ENCODE measurements around the gene CPTP.

The CPTP gene

DNA sequence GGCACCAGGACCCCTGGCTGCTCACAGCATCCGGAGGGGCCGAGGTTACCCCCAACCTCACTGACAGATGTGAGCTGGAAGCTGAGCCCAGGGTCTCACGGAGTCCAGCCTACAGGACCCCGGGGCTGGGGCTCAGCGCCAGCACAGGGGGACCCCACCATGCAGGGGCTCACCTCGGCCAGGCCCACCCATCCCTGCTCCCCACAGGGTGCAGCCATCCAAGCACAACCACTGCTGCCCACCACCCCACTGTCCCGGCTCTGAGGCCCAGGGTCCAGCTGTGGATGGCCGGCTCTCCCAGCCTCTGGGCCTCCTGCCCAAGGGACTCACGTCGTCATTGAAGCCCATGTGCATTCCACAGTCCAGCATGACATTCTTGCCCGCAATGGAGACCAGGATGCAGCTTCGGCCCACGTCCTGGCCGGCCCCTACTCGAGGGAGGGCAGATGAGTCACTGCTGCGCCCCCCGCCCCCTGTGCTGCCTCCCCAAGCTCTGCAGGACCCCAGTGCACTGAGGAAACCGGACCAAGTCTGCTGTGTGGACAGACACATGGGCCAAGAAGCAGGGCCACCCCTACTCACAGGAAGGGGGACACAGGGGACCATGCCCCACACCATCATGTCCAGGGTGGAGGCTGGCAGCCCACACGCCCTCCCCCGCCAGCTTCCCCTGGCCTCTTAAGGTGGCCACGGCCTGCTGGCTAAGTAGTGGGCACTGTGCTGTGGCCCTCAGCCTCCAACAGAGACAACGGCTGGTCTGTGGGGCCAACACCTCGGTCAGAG is 3.7 kb upstream of the CPTP start:
- no peak for DNase-seq

GRCh38 chr1:1321477-1321876 is 3.1 kb upstream of the CPTP start:
- no peak for DNase-seq

GRCh38 chr1:1322418-1322817 is 2.2 kb upstream of the CPTP start:
- DNase-seq, result no peak

DNA sequence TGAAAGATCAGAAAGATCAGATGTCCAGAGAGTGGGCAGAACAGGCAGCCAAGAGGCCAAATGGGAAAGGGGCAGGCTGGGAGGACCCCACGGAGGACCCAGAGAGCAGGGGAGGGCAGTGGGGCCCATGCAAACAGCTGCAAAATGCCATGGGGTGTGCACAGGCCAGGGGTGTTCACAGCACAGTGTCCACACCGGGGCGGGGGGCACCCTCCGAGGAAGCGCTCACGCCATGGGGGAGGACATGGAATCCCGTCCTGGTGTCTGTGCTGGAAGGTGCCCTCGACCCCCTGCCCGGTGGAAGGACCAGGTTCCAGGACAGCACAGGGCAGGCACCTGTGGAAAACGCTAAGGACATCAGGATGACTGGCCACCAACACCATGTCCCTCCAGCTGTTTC is 1.6 kb upstream of the CPTP start:
- no peak for DNase-seq

DNA sequence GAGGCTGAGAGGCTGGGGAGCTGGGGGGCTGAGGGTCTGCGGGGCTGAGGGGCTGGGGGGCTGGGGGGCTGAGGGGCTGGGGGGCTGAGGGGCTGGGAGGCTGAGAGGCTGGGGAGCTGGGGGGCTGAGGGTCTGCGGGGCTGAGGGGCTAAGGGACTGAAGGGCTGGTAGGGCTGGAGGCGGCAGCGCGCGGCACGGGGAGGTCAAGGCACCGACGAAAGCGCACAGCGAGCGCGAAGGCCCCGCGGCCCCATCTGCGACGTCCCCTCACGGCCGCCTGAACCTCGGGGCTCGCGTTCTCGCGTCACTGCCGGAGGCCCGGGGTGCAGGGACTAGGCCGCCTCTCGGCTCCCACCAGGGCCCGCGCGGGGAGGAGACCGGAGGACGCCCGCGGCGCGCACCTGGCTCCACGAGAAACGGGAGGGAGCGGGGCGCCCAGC is 498 bp upstream of the CPTP start:
- DNase-seq, result no peak

GRCh38 chr1:1325288-1326074 is 879 bp downstream of the CPTP start:
- no peak for DNase-seq

- no peak for DNase-seq
Observed at GRCh38 chr1:1326075-1326605, 1.5 kb downstream of the CPTP start.

GRCh38 chr1:1327291-1327690 is 2.7 kb downstream of the CPTP start:
- no peak for DNase-seq

GRCh38 chr1:1328254-1328653 is 3.7 kb downstream of the CPTP start:
- no peak for DNase-seq

DNA sequence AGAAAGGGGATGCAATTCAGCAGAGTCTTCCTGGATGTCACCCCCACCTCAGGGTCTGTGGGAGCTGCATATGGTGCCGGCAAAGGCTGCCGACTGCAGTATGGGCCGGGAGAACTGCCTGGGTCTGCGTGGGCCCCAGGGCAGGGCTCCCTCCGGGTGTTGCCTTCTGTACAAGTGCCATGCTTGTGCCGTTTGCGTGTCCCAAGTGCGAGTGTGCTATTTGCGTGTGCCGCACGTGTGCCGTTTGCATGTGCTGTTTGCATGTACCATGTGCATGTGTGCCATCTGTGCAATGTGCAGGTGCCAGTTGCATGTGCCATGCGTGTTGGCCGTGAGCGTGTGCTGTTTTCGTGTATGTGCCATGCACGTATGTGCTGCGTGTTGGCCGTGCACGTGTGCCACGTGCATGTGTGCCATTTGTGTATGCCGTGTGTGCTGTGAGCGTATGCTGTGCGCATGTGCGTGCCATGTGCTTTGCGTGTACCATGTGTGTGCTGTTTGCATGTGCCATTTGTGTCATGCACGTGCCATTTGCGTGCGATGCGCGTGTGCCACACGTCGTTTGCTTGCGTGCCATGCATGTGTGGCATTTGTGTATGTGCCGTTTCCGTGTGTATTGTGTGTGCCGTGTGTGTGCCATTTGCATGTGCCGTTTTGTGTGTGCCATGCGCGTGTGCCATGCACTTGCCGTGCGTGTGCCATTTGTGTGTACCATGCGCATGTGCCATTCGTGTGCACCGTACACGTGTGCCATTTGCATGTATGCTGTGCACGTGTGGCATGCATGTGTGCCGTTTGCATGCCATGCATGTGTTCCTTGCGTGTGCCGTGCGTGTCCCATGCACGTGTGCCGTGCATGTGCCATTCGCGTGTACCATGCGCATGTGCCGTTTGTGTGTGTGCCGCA is 5.0 kb downstream of the CPTP start:
- no peak for DNase-seq

GRCh38 chr1:1330366-1331067 is 5.9 kb downstream of the CPTP start:
- DNase-seq, result no peak

GRCh38 chr1:1331068-1331965 is 6.7 kb downstream of the CPTP start, which contains the start of gene TAS1R3:
TSS of gene TAS1R3 (plus strand) at chr1:1331280. CDS start at chr1:1331346, 66 bp downstream.
- DNase-seq, result no peak

GRCh38 chr1:1332031-1332755 is 7.6 kb downstream of the CPTP start:
- DNase-seq, result no peak

DNA sequence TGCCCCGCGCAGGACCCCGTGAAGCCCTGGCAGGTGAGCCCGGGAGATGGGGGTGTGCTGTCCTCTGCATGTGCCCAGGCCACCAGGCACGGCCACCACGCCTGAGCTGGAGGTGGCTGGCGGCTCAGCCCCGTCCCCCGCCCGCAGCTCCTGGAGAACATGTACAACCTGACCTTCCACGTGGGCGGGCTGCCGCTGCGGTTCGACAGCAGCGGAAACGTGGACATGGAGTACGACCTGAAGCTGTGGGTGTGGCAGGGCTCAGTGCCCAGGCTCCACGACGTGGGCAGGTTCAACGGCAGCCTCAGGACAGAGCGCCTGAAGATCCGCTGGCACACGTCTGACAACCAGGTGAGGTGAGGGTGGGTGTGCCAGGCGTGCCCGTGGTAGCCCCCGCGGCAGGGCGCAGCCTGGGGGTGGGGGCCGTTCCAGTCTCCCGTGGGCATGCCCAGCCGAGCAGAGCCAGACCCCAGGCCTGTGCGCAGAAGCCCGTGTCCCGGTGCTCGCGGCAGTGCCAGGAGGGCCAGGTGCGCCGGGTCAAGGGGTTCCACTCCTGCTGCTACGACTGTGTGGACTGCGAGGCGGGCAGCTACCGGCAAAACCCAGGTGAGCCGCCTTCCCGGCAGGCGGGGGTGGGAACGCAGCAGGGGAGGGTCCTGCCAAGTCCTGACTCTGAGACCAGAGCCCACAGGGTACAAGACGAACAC is 8.3 kb downstream of the CPTP start:
- no peak for DNase-seq

DNA sequence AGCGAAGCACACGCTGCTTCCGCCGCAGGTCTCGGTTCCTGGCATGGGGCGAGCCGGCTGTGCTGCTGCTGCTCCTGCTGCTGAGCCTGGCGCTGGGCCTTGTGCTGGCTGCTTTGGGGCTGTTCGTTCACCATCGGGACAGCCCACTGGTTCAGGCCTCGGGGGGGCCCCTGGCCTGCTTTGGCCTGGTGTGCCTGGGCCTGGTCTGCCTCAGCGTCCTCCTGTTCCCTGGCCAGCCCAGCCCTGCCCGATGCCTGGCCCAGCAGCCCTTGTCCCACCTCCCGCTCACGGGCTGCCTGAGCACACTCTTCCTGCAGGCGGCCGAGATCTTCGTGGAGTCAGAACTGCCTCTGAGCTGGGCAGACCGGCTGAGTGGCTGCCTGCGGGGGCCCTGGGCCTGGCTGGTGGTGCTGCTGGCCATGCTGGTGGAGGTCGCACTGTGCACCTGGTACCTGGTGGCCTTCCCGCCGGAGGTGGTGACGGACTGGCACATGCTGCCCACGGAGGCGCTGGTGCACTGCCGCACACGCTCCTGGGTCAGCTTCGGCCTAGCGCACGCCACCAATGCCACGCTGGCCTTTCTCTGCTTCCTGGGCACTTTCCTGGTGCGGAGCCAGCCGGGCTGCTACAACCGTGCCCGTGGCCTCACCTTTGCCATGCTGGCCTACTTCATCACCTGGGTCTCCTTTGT is 9.1 kb downstream of the CPTP start:
- no peak for DNase-seq

DNA sequence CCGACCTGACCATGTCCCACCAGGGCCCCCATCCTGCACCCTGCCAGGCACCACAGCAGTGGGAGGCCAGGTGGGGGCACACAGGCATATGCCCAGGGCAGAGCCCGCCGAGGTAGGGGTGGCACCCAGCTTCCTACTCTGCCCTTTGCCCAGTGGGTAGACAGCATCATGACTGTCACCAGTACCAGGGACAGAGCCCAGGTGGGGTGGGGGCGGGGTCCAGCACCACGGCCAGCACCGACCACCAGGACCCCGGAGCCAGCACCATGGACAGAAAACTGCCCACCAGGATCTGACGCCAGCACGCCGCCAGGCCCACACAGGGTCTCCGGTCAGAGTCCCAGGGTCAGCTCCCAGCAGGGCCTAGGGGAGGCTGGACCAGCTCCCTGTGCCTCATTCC is 10.2 kb downstream of the CPTP start:
- DNase-seq, result no peak

DNA sequence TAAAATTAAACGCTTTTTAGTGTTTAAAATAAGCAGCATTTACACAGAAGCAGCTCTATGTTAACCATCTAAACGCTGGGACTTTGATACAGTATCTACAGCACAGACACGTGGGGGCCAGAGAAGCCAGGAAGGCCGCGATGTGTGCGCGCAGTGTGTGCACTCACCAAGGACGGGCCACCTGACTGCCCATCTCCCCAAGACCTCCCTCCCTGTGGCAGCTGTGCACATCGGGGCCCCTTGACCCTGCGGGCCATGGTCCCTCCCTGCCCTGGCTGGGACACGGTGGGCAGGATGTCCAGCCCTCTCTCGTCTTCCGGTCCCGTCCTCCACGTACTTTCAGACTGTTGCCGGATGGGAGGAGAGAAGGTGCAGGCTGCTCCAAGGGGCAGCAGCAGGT is 10.7 kb downstream of the CPTP start:
- no peak for DNase-seq

DNA sequence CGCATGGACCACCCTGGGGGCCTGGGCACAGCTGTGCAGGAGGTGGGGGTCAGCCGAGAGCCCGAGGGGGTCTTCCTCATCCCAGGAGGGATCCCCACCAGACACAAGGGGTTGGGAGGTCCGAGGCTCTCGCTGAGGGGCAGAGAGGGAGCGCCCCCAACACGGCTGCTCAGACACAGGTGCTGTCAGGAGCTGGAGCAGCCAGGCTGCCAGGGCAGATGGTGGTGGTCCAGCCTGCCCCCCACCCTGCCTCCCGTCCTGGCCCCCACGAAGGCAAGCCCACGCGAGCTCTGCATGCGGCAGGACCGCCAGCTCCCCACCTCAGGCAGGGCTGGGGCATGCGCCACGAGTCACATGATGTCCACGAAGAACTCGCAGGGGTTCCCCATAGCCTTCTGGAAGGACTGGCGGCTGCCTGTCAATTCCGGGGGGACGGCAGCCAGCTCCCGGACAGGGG is 11.2 kb downstream of the CPTP start:
- no peak for DNase-seq

DNA sequence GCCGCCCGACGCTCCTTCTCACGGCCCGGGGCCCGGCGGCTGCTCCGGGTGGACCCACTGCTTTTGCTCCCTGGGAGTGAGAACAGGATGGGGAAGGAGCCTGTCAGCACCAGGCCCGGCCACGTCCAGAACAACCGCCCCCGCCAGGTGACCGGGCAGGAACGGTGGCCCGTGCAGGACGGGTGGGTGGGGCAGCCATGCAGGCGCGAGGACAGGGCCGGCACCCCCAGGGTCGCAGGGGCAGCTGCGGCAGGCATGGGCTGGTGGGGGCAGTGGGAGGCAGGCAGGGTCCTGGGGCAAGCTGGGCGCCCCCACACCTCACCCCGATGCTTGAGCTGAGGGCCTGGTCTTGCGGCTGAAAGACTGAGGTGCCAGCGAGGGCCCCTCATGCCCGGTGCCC is 11.8 kb downstream of the CPTP start:
- DNase-seq, result no peak
